K562 (cell line): ENCODE measurements around the gene USP20.

Experiments
- BRF1 ChIP-seq: IDR thresholded peaks from 3 replicates; pipeline ENCODE4 v1.6.1; 2011; ENCODE audit warnings: borderline replicate concordance, mild to moderate bottlenecking; ENCODE audit not compliant: insufficient read length; ENCODE audit errors: extremely low read depth
- CREB1 ChIP-seq, 2 experiments: sonication (generic) in 1 of 2; formaldehyde crosslinking in 1 of 2; IDR thresholded peaks; 2 replicates each; pipeline versions ENCODE4 v1.6.1 to v1.8.0; 2012 to 2022; ENCODE audit warnings: inconsistent platforms in 1 of 2, mild to moderate bottlenecking in 1 of 2, missing genetic modification reagents in 1 of 2, moderate library complexity in 1 of 2
- EWSR1 ChIP-seq: fragments of 450-650 bp; IDR thresholded peaks from 2 replicates; pipeline ENCODE4 v1.6.1; 2018; ENCODE audit warnings: borderline replicate concordance, mild to moderate bottlenecking, low read depth, moderate library complexity; ENCODE audit not compliant: partially characterized antibody
- TAF1 ChIP-seq: IDR thresholded peaks from 2 replicates; pipeline ENCODE4 v1.6.1; 2011; ENCODE audit warnings: mild to moderate bottlenecking, low read length, moderate library complexity; ENCODE audit not compliant: insufficient read depth, control insufficient read depth, severe bottlenecking; ENCODE audit errors: extremely low read depth

- TF ChIP-seq TAF1 (no peak), BRF1 (no peak), CREB1 (IDR thresholded peaks at IDR 0.05) (no peak), CREB1 (CRISPR knock-in tag; IDR thresholded peaks at IDR 0.05) (no peak), EWSR1 (no peak)
Observed at GRCh38 chr9:129840034-129840433, 4.8 kb downstream of the USP20 start.
